ENCODE results near the gene LRP4.

DNA sequence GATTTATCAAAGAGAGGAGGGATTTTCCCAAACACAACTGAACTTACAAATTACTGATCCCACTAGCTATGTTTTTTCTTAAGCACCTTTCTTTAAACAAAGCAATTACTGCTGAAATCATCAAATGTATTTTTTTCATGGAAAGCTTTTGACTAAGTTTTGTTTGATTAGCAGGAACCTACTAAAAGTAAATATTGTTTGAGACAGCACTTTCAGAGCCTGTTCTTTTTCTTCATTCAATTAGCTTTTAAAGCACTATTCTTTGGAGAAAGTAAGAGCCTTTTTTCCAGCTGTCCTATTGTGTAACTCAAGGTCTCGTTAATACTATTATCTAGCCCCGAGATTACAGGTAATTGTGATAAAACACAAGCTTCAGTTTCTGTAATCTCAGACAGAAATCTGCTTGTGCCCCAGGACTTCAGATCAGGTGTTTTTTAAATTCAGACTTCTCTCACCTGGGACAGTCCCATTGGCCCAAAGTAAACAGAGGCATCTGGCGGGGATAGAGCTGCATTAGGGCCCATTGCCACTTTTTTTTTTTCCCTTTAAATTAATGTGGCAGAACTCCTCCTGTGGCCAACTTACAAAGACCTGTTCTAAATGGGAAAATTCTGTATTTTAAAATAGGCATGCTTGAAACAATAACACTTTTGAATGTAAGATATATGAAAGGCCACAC is 29.2 kb upstream of the LRP4 start:
- TF ChIP-seq, protein P1, sequence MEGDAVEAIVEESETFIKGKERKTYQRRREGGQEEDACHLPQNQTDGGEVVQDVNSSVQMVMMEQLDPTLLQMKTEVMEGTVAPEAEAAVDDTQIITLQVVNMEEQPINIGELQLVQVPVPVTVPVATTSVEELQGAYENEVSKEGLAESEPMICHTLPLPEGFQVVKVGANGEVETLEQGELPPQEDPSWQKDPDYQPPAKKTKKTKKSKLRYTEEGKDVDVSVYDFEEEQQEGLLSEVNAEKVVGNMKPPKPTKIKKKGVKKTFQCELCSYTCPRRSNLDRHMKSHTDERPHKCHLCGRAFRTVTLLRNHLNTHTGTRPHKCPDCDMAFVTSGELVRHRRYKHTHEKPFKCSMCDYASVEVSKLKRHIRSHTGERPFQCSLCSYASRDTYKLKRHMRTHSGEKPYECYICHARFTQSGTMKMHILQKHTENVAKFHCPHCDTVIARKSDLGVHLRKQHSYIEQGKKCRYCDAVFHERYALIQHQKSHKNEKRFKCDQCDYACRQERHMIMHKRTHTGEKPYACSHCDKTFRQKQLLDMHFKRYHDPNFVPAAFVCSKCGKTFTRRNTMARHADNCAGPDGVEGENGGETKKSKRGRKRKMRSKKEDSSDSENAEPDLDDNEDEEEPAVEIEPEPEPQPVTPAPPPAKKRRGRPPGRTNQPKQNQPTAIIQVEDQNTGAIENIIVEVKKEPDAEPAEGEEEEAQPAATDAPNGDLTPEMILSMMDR (IDR thresholded peaks at IDR 0.05; ENCODE audit: low read length), result no peak
- TF ChIP-seq EZH2 (IDR thresholded peaks at IDR 0.05; ENCODE audit: borderline replicate concordance, low read length), result no peak

Measured in OCI-LY1 (cell line).